GM04504 (cell line): ENCODE measurements around the gene AP1G1.
A peak's percentile ranks its signal among the peaks of the same experiment; 100 is the strongest.
"Not testable (repeated sequence)": the region's sequence is repeated elsewhere in the genome, so short reads cannot be mapped to it uniquely, and the experiment has no call there.

Source experiments
- DNase-seq: peaks from one replicate; pipeline ENCODE4 v3.0.0-alpha.2; 2012; ENCODE audit warnings: low read depth

Gene AP1G1

DNA sequence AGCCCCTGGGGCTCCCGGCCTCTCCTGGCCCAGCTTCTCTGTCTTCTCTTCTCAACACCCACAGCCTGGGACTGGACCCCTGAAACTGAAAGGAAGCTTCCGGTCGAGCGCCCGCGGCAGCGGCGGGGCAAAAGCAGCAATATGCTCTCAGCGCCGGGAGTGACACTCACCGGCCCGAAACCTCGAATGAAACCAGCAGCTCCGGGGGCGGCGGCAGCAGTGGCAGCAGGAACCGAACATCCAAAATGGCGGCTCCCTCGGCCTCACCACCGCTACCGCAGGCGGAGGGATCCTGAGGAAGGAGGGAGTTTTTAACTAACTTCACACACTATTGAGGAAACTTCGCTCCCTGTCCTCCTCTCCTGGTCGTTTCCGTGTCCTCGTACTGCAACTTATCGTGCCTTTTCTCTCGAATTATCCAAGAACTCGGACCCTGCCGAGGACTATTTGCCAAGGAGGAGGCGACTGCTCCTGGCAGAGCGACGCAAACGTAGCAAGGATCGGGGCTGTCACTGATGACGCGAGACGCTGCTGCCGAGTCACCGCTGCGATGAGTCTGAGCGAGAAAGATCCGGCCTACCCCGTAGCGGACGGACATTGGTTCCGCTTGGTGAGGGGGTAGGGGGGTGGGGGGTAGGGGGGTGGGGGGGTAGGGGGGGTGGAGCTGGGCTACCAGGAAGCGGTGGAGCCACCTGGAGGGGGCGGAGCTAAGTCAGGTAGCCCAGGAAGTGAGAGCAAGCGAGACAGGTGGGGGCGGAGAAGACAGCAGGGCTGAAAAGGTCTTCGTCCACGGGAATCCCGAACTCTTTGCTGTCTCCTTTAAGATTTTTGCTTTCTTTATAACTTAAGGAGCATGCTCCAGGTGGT lies at the start of gene AP1G1:
Gene AP1G1 (minus strand): TSS at position 242 of the 867 bp plus-strand sequence. CDS start 19,355 bp downstream, outside the sequence.
- peak; percentile 95 for DNase-seq

DNA sequence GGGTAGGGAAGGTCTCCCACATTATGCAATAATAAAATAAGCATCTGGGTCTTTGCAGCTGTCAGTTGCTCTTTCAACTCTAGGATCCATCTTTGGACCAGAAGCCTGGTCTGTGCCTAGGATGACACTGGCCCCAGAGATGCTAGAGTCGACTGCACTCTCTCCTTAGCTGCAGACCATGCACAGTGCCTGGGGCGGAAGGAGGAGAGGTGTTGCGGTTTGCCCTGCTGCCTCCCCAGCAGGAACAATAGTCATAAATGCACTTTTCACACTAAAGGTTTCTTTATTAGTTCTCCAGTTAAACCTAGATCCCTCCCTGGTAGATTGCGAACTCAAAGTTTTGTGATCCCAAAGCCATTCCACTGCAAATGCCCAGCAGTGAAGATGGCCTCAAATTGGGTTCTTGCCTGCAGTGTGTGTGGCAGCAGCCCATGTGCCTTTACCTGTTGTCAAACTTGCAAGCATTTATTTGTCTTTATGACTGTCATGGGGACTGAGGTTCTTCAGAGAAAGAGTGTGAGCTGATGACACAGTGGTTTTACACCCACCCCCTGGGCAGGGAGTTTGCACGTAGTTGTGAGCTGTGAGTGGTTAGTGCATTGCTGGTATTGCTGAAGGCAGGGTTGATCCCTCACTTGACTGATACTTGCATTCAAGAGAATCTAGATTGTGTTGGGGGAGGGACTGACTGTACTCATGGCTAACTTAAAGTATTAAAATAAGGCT lies 47.5 kb upstream of the AP1G1 start:
- DNase-seq, result no peak

DNA sequence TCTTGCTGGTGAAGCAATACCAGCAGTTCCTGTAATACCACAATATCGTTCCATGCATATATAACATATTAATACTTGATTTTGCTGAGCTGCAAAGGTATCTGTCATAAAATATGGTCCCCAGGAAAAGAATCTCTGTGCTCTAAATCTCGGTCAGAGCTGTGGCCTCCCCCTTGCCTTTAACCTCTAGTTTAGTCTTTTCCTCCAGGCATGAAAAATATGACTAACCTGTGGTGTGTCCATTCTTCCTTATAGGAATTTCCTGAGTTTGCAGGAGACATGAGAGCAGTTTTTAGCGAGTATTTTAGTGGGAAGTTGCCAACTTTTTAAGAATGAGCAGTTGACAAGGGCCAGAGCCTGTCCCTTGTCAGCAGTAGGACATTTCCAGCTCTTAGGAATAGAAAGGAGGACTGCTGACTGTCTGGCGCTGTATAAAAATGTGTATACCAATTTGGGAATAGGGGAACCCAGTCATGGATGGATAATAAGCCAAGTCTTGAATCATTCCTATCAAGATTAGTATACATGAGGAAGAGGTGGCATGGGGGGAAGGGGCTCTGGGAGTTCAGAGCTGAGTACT lies 45.8 kb upstream of the AP1G1 start:
- no peak for DNase-seq

DNA sequence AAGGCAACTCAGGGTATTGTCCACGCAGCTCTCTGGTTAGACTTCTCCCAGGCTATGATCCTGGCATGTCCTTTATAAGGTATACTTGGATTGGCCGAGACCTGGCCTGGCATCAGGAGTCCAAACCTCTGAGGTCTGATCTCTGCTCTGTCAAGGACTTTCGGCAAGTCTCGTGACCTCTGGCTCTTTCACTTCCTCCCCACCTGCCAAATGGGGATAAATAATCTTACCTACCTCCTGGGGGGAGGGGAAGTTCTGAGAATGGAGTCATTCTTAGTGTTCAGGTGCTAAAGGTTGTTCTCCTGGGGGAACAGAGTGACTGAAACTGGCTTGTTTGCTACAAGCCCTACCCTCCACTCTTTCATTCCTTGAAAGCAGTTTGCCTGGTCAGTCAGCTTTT lies 44.8 kb upstream of the AP1G1 start:
- DNase-seq, result no peak

DNA sequence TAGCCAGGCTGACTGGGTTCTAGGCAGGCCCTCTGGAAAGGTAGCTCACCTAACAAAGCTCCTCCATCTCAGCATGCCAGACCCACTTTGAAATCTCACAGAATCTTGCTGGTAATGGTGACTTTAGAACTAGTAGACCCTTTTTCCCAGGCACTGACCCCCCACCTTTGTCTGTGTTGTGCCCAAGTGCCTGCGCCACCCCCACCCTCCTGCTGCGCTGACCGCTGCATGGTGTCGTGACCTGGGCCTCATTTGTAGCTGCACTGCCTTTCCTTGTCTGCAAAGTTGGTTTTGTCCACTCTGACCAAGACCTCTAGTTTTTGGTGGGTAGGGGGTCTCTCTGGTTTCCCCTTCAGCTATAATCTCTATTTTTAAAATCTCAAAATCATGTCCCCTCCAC lies 43.9 kb upstream of the AP1G1 start:
- no peak for DNase-seq

DNA sequence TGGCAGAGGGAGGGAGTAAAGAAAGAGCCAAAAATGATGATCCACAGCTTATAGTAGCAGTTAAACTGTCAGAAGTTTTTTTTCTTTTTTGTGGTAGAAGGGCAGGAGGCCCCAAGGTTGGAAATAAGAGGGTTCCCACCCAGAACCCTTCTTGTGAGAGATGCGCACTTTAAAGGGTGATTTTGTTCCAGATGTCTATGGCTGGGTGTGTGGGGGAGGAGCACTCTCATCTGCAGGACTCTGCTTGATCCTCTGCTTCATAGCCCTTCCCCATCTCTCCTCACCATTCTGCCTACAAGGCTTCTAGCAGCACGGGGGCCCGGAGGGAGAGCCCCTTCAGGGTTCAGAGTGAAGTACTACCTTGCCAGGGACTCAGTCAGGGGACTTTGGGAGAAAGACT lies 43.5 kb upstream of the AP1G1 start:
- no peak for DNase-seq

DNA sequence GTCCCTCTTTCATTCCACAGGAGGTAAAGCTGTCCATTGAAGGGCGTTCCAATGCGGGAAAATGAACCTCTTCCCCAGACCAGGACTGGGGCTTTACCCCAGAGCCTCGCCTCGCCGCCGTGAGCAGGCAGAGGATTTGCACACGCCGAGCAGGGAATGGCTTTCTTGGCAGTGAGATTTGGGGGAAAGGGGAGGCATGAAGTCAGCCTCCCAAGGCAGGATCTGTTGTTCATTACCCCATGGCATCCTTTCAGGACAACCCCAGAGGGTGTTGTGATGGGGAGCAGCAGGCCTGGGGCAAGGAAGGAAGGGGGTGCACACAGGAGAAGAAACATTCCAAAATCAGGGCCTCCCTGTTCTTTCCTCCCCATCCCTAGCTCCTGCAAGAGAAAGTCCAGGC lies 43.1 kb upstream of the AP1G1 start:
- DNase-seq, result no peak

DNA sequence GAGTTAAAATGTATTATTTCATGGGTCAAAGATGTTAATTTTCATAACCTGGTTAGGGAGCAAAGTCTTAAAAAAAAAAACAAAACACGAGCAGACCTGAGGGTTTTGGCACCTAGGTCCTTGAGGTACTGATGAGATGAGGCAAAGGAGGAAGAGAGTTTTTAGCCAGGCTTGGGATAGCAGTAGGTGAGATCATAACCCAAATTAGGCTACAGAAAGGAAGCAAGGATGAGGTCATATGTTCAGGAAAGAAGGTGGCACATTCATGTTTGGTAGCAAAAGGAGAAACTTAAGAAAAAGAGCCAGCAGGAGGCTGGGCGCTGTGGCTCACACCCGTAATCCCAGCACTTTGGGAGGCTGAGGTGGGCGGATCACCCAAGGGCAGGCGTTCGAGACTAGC lies 40.0 kb upstream of the AP1G1 start:
- no peak for DNase-seq

DNA sequence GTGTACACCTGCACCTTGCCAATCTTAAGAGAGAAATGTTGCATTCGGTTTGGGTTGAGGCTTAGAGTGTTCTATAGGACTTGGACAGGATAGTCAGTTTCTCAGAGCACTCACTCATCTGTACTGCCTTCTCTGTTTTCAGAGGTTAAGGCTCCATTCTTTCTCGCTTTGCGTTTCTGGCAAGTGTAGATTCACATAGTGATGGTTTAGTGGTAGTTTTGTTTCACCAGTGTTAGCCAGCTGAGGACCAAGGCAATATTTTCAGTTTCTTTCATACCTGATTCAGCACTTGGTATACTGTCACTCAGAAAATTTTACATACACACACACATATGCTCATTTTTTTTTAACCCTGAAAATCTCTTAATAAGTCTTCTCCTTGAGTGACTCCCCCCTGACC lies 38.5 kb upstream of the AP1G1 start:
- DNase-seq, result no peak

DNA sequence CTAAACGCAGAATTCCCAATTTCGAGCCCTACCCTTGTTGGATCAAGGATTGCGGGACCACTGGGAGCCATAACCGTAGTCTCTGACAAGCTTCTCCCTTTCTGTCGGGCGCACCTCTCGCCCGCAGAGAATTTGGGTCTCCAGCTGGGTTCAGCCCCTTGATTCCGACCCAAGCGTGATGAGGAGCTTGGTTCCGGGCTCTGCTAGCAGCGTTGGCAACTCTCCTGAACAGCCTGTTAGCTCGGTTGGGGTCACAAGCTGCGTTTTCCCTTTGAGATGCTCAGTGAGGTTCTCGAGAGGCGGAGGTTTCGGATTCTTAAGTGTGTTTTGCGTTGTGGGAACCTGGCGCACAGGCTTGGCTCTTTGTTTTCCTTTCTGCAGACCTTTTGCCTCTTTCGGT lies 37.8 kb upstream of the AP1G1 start:
- DNase-seq, result no peak

DNA sequence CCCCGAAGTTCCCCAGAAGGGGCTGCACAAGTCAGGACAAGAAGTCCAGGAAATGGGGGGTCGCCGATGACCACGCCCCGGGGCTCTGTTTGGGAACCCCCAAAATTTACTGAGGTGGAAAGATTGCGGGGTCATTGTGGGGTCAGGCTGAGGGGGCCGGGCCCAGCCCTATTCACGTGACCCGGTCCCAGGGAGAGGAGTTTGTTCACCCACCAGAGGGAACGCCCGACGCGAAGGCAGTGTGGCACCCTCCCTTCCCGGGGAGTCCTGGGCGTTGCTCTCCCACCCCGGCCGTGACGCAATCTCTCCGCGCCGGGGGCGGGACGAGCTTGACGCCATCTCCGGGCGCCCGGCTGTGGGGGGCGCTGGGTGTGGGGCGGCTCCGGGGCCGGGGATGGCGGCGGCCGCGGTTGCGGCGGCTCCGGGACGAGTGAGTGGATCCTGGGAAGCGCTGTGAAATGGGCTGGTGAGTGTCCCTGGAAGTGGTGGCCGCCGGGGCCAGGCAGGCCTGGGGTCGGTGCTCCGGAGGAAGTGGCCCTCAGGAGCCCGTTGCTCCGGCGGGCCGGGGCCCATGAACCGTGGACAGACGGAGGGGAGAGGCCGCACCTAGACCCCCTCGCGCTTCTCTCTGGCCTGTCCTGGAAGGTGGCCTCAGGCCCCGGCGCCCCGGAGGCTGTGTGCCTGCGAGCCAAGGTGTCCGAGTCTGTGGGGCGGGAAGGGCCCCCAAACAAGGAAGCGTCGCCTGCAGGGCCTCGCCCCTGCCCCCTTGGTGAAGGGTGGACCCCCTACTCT lies 37.2 kb upstream of the AP1G1 start, which contains the start of gene ATXN1L:
Gene ATXN1L (plus strand): TSS at position 338 of the 792 bp plus-strand sequence. CDS start 3,765 bp downstream, outside the sequence.
- DNase-seq, result peak; percentile 86

DNA sequence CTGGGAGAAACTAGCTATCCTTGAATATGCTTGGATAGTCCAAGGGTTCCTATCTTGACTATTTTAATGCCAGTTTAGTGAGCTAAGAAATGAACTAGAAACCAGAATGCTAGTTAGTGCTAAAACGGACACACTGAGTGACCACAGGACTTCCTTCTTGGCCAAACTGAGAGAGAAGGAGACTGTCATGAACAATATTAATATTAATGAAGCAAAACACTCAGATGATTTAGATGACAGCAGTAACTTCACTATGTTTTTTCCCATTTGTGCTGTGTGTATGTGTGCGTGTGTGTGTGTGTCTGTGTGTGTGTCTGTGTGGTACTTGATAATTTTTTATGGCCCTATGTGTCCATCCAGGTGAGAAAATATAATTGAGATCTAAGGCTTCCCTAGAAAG lies 34.9 kb upstream of the AP1G1 start:
- no peak for DNase-seq

DNA sequence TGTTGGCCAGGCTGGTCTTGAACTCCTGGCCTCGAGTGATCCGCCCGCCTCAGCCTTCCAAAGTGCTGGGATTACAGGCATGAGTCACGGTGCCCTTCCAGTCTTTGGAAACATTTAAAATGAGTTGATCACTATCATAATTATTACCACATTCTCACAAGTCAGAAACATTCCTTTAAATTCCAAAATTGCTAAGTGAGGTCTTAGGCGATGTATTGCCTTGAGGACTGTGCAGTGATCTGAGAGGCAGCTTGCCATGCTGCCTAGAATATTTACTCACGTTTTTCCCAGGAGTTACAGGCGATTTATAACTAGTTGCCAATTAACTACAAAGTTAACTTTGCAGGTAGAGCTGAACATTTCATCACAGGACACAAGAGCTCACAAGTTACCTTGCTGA lies 31.4 kb upstream of the AP1G1 start:
- peak; percentile 40 for DNase-seq

DNA sequence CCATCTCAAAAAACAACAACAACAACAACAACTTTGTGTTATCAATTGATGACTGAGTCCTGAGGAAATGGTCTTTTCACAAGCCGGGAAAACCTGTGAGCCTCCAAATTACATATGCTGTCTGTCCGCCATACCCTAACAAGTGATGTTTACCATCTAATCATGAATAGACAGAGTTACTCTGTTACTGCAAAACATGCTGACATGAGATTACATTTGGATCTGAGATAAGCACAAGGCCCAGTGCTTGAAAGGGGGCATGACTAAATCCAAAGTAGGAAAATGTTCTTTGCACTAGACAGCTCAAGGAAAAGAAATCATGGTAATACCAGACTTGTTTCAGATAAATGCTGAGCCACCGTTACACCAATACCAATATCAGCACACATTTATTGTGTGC lies 28.5 kb upstream of the AP1G1 start:
- no peak for DNase-seq

DNA sequence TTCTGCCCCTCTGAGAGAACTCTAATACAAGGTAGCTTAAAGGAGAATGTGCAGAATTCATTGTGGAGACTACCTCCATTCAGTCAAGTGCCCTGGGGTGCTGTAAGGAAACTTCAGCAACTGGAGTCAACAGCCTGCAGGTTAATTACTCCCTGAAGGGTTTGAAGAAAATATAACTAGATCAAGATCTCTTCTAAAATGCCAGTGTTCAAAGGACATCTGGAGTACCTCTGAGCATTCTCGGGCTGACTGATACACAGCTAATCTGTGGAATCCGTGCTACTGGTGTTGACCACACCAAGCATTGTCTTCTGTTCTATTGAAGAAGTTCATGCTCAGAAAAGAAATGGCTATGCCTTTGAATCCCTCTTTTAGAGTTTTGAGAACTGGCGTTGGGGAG lies 25.7 kb upstream of the AP1G1 start:
- no peak for DNase-seq

DNA sequence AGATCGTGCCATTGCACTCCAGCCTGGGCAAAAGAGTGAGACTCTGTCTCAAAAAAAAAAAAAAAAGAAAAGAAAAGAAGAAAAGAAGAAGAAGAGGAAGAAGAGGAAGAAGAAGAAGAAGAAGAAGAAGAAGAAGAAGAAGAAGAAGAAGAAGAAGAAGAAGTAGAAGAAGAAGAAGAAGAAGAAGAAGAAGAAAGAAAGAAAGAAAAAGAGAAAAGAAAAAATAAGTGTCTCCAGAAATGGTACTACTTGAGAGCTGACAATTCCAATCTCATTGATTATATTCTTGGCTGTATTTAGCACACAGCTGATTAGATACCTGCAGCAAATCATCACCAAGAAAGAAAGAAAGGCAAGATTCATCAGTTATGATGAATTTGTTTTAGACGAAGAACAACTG lies 23.5 kb upstream of the AP1G1 start:
- not testable (repeated sequence) for DNase-seq

DNA sequence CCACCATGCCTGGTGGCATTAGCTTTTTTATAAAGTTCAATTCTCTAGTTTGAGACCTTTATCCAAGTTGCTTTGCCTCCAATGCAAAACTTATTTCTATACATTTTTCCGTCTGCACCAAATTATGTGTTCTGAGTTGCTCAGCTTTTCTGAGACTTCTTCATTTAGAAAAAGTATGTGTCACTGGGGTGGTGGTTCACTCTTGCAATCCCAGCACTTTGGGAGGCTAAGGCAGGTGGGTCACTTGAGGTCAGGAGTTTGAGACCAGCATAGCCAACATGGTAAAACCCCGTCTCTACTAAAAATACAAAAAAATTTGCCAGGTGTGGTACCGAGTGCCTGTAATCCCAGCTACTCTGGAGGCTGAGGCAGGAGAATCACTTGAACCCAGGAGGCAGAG lies 23.1 kb upstream of the AP1G1 start:
- not testable (repeated sequence) for DNase-seq

DNA sequence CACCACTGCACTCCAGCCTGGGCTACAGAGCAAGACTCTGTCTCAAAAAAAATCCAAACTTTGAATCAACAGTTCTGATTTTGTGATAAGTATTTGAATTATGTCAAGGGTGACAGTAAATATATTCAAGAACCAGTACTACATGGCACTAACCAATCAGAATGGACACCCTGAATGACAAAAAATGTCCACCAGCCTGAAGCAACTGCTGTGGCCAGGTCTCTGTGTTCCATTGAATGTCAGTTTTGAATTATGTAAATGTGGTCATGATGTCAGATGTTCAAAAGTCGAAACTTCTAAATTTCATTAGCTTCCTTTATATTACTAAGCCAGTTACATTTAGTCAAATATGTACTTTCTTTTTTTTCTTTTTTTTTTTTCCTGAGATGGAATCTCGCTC lies 21.7 kb upstream of the AP1G1 start:
- no peak for DNase-seq

DNA sequence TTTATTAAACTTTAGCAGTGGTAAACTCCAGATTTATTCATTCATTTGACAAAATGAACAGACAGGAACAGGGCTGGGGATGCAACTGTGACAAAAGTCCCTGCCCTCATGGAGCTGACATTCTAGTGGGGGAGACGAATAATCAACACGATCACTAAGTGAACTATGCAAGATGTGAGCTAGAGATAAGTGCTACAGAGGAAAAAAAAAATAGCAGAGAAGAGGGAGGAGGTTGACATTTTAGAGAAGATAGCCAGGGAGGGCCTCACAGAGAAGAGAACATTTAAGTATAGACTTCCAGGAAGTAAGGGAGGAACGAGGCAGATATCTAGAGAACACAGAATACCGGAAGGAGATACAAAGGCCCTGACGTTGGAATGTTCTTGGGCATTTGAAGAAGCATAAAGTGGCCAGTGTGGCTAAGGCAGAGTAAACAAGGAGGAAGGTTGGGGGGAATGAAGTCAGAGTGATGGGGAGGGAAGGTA lies 17.9 kb upstream of the AP1G1 start:
- no peak for DNase-seq

DNA sequence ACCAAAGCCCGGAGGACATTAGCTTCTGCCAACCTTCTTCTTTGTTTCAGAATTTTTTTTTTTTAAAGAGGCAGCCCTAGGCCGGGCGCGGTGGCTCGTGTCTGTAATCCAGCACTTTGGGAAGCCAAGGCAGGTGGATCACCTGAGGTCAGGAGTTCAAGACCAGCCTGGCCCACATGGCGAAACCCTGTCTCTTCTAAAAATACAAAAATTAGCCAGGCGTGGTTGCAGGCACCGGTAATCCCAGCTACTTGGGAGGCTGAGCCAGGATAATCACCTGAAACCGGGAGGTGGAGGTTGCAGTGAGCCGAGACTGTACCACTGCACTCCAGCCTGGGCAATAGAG lies 8.5 kb upstream of the AP1G1 start:
- DNase-seq, result not testable (repeated sequence)

DNA sequence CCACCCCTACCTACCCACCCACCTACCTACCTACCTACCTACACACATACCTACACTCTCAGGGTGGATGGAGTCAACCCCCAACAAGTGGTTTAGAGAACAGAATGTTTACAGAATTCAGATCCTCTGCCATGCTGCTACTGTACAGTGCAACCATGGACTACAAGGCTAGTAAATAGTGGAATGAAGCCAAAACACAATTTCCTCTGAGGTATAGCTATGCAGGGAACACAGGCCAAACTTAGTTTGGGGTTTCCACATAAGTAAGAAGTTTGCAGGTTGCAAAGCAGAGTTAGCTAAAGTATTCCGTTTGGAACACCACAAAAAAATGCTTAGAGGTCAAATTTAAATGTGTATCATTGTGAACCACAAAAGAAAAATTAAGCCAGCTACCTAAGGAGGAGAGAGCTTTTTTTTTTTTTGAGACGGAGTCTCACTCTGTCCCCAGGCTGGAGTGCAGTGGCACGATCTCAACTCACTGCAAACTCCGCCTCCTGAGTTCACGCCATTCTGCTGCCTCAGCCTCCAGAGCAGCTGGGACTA lies 2.7 kb upstream of the AP1G1 start:
- DNase-seq, result no peak

DNA sequence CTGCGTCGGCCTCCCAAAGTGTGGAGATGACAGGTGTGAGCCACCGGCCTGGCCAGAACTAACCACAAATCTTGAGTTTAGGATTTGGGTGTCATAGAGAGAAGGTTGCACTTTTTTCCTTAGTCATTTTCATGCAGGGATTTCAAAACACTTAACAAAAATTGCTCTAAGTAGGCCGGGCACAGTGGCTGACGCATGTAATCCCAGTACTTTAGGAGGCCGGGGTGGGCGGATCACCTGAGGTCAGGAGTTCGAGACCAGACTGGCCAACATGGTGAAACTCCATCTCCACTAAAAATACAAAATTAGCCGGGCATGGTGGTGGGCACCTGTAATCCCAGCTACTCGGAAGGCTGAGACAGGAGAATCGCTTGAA lies 1.5 kb upstream of the AP1G1 start:
- not testable (repeated sequence) for DNase-seq
